Suprapubic skin (tissue), 4 donors: ENCODE results near the gene WASF1. TPM values are rescaled to one million over a fixed set of nuclear protein-coding genes. Genes with fewer than 3 reads are reported as not detected.

Experiments
- DNase-seq, 2 donors: peaks; one replicate each; pipeline ENCODE4 v3.0.0-alpha.2; 2019; ENCODE audit warnings: low spot score in 2 of 2
- H3K27ac ChIP-seq: fragments of 200-600 bp; sonication (generic); one replicate; pipeline ENCODE4 v1.5.1; 2019
- H3K27me3 ChIP-seq: fragments of 200-600 bp; sonication (generic); one replicate; pipeline ENCODE4 v1.5.1; 2019
- H3K36me3 ChIP-seq: fragments of 200-600 bp; sonication (generic); one replicate; pipeline ENCODE4 v1.5.1; 2019
- H3K4me1 ChIP-seq: fragments of 200-600 bp; sonication (generic); one replicate; pipeline ENCODE4 v1.5.1; 2019
- H3K4me3 ChIP-seq: fragments of 200-600 bp; sonication (generic); one replicate; pipeline ENCODE4 v1.5.1; 2019; ENCODE audit warnings: mild to moderate bottlenecking
- H3K9me3 ChIP-seq: fragments of 200-600 bp; sonication (generic); one replicate; pipeline ENCODE4 v1.5.1; 2019
- EP300 ChIP-seq: sonication (generic); formaldehyde crosslinking; IDR thresholded peaks from one replicate; pipeline ENCODE4 v1.6.1; 2017; ENCODE audit warnings: antibody characterized with exemption
- POLR2A ChIP-seq, 2 donors: fragments of 450-650 bp; IDR thresholded peaks; one replicate each; pipeline ENCODE4 v1.6.1; 2017; ENCODE audit warnings: antibody characterized with exemption in 2 of 2, mild to moderate bottlenecking in 2 of 2, moderate library complexity in 2 of 2
- POLR2AphosphoS5 ChIP-seq, 3 donors: sonication (generic); formaldehyde crosslinking; IDR thresholded peaks; one replicate each; pipeline ENCODE4 v1.6.1; 2017; ENCODE audit warnings: antibody characterized with exemption in 3 of 3
- WGBS: methylation state at CpG from one replicate; pipeline ENCODE4 v1.1.5; 2018; 5-methylcytosine and 5-hydroxymethylcytosine counted together
- total RNA-seq, 4 donors: library from RNA; depleted of rRNA; stranded (reverse); fragments of >200 nt; gene quantifications; one replicate each; pipeline ENCODE4 v1.1.0, GENCODE V29; 2016
- TF ChIP-seq, protein P1 (sequence below), 2 donors: fragments of 200-600 bp in 1 of 2; fragments of 450-650 bp in 1 of 2; sonication (generic) in 1 of 2; IDR thresholded peaks; one replicate each; pipeline ENCODE4 v1.5.1; 2016 to 2019; ENCODE audit warnings: antibody characterized with exemption in 2 of 2, mild to moderate bottlenecking in 1 of 2, moderate library complexity in 1 of 2

WASF1 gene
- total RNA-seq, 4 donors from 2014 or later, result 5.9 to 10.9 (median 6.2) TPM

DNA sequence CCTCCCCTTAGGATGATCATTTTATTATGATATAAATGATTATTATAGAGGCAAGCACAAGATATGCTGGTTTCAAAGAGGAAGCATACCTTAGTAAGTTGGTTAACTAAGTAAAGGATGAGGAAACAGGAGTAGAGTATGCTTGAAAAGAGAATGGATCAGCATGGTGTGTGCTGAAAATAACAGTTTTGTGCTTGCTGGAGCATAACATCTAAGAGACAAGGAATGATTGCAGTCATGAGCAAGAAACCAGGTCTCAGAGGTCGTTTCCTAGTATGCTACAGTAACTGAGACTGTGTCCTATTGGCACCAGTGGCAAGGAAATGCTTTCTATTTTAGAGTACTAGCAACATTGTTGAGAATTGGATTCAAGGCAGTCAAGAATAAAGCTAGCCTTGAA, 34.9 kb upstream of the WASF1 start:
- H3K9me3 ChIP-seq, result no peaks in the 10 kb centered on the region
- no peak for DNase-seq
- WGBS, result 71% methylated on average over 1 of the region's 1 CpG
- H3K27ac ChIP-seq, result no peak overlapping the region
- H3K27me3 ChIP-seq, result no peaks in the 10 kb centered on the region
- TF ChIP-seq, protein P1, sequence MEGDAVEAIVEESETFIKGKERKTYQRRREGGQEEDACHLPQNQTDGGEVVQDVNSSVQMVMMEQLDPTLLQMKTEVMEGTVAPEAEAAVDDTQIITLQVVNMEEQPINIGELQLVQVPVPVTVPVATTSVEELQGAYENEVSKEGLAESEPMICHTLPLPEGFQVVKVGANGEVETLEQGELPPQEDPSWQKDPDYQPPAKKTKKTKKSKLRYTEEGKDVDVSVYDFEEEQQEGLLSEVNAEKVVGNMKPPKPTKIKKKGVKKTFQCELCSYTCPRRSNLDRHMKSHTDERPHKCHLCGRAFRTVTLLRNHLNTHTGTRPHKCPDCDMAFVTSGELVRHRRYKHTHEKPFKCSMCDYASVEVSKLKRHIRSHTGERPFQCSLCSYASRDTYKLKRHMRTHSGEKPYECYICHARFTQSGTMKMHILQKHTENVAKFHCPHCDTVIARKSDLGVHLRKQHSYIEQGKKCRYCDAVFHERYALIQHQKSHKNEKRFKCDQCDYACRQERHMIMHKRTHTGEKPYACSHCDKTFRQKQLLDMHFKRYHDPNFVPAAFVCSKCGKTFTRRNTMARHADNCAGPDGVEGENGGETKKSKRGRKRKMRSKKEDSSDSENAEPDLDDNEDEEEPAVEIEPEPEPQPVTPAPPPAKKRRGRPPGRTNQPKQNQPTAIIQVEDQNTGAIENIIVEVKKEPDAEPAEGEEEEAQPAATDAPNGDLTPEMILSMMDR (IDR thresholded peaks at IDR 0.05), result no peak
- TF ChIP-seq EP300, result no peak
- no peak for TF ChIP-seq POLR2A (IDR thresholded peaks at IDR 0.05)
- TF ChIP-seq POLR2AphosphoS5 (IDR thresholded peaks at IDR 0.05), result no peak
- H3K4me1 ChIP-seq, result no peaks in the 10 kb centered on the region
- peaks cover 86% of the 10 kb centered on the region for H3K36me3 ChIP-seq
- H3K4me3 ChIP-seq, result no peak overlapping the region

DNA sequence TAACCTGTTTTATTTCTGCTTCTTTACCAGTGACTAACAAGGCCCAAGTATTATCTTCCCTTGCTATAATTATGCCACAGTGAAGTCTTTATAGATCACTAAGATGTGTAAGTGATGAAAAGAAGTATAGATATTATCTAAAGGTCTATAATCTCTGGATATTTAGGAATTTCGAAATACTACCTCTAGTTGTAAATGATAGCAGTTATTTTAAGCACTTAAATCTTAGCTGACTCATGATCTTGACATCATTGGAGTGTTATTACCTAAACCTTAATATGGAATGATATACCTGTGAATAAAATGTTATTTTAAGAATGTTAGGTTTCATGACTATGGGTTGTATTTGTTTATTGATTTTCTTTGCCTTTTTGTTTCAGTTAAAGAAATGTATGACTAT, 32.3 kb upstream of the WASF1 start:
- no peak for DNase-seq
- H3K4me1 ChIP-seq, result no peaks in the 10 kb centered on the region
- H3K36me3 ChIP-seq, result peaks cover 80% of the 10 kb centered on the region
- no peak overlapping the region for H3K4me3 ChIP-seq
- no peaks in the 10 kb centered on the region for H3K9me3 ChIP-seq
- no peak overlapping the region for H3K27ac ChIP-seq
- 85% methylated on average over 1 of the region's 1 CpG for WGBS
- no peak for TF ChIP-seq POLR2A (IDR thresholded peaks at IDR 0.05)
- no peak for TF ChIP-seq EP300
- TF ChIP-seq POLR2AphosphoS5 (IDR thresholded peaks at IDR 0.05), result no peak
- TF ChIP-seq, protein P1 (IDR thresholded peaks at IDR 0.05), result no peak
- H3K27me3 ChIP-seq, result no peaks in the 10 kb centered on the region

DNA sequence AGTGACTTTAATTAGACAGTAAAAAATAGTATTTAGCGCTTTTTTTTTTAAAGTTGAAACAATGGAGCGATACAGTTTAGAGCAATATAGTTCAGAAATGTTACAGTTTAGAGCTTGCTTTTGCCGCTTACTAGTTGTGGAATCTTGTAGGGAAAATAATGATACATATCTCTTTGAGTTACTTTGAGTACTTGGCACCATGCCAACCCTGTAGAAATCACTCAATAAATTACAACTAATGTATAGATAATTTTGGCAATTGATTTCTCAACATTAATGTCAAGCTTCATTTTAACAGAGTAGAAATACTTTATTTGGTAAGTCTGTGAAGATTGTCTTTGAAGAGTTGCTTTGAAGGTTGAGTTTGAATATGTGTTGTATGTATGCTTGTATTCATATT, 28.2 kb upstream of the WASF1 start:
- no peak overlapping the region for H3K4me3 ChIP-seq
- H3K27ac ChIP-seq, result no peak overlapping the region
- H3K36me3 ChIP-seq, result peaks cover 44% of the 10 kb centered on the region
- H3K9me3 ChIP-seq, result no peaks in the 10 kb centered on the region
- 95% methylated on average over 3 of the region's 3 CpGs for WGBS
- H3K27me3 ChIP-seq, result no peaks in the 10 kb centered on the region
- TF ChIP-seq POLR2A (IDR thresholded peaks at IDR 0.05) (no peak), POLR2AphosphoS5 (IDR thresholded peaks at IDR 0.05) (no peak), EP300 (no peak)
- TF ChIP-seq, protein P1 (IDR thresholded peaks at IDR 0.05), result no peak
- no peak for DNase-seq
- H3K4me1 ChIP-seq, result no peaks in the 10 kb centered on the region

DNA sequence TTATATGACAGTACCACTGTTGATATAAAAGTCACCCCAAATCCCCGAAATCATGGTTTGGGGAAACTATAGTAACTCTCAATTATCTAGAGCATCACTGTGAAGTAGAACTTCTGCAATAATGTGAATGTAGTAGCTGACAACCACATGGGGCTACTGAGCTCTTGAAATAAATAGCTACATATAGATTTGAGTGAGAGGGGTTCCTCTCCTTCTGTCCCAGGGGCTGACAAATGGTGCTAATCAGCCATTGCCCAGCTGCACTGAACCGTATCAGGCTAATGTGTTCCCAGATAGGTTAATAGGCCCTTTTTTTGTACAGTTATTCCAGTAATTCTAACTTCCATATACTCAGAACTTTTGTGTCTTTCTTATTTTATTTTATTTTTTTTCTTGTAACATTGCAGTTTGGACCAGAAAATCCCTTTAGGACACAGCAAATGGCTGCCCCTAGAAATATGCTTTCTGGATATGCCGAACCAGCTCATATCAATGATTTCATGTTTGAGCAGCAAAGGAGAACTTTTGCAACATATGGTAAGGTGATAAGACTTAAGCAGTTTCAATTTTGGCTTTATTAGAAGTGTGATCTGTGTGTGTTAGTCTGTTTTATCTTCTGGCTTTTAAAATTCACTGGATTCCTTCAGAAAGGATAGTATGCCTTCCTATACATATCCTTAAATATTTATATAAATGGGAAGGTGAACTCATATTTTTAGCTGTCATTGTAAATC, 21.8 kb upstream of the WASF1 start:
- Histone ChIP-seq H3K36me3 (no peaks in the 10 kb centered on the region), H3K9me3 (no peaks in the 10 kb centered on the region), H3K27ac (no peak overlapping the region), H3K27me3 (no peaks in the 10 kb centered on the region), H3K4me3 (no peak overlapping the region), H3K4me1 (no peaks in the 10 kb centered on the region)
- 95% methylated on average over 3 of the region's 3 CpGs for WGBS
- no peak for DNase-seq
- TF ChIP-seq, protein P1 (IDR thresholded peaks at IDR 0.05), result no peak
- no peak for TF ChIP-seq EP300
- TF ChIP-seq POLR2A (IDR thresholded peaks at IDR 0.05), result no peak
- no peak for TF ChIP-seq POLR2AphosphoS5 (IDR thresholded peaks at IDR 0.05)

DNA sequence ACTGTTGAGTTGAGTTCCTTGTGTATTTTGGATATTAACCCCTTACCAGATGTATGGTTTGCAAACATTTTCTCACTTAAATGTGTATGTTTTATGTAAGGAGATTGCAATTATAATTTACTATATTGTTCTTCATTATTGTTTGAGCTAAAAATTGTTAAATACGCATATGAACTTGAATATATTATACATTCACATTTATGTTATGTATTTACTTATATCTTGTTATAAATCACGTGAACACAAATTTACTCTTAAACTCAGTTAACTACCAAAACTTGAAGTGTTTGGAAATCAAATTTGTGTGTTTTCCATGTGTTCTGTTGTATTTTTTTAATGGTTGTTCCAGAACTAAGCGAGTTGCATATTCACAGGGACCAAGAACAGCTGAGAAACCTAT, 19.1 kb upstream of the WASF1 start:
- no peak overlapping the region for H3K27ac ChIP-seq

More for the DNA sequence above, 19.1 kb upstream of the WASF1 start:
- no peak overlapping the region for H3K4me3 ChIP-seq
- TF ChIP-seq EP300, result no peak
- no peaks in the 10 kb centered on the region for H3K4me1 ChIP-seq
- H3K9me3 ChIP-seq, result no peaks in the 10 kb centered on the region
- H3K27me3 ChIP-seq, result no peaks in the 10 kb centered on the region
- peaks cover 7% of the 10 kb centered on the region for H3K36me3 ChIP-seq
- WGBS, result 96% methylated on average over 3 of the region's 3 CpGs
- DNase-seq, result no peak
